CMK (cell line): Measurements from ENCODE around the gene RBAK.
"Not testable (repeated sequence)": the region's sequence is repeated elsewhere in the genome, so short reads cannot be mapped to it uniquely, and the experiment has no call there.

Source experiments
- DNase-seq: peaks from one replicate; pipeline ENCODE4 v3.0.0-alpha.2; 2010; ENCODE audit warnings: low read depth

The RBAK gene

GRCh38 chr7:5045558-5046396 is at the start of gene RBAK:
Gene RBAK, plus strand, starts transcription at chr7:5045860. Its CDS starts 2,217 bp downstream, at chr7:5048077.
- DNase-seq: peak; percentile 92

GRCh38 chr7:4996696-4997222 is 48.9 kb upstream of the RBAK start:
- no peak for DNase-seq

GRCh38 chr7:4998244-4998643 is 47.4 kb upstream of the RBAK start:
- no peak for DNase-seq

- no peak for DNase-seq
These were observed 46.8 kb upstream of the RBAK start for GRCh38 chr7:4998910-4999309.

- no peak for DNase-seq
These were observed 46.2 kb upstream of the RBAK start for GRCh38 chr7:4999369-4999950.

GRCh38 chr7:5001003-5001402 is 44.7 kb upstream of the RBAK start:
- no peak for DNase-seq

- DNase-seq: no peak
These were observed 43.7 kb upstream of the RBAK start for GRCh38 chr7:5001911-5002310.

- DNase-seq: no peak
These were observed 40.6 kb upstream of the RBAK start for GRCh38 chr7:5005066-5005465.

- no peak for DNase-seq
These were observed 32.7 kb upstream of the RBAK start for GRCh38 chr7:5012985-5013384.

GRCh38 chr7:5015936-5016335 is 29.7 kb upstream of the RBAK start:
- DNase-seq: not testable (repeated sequence)

- DNase-seq: not testable (repeated sequence)
These were observed 28.0 kb upstream of the RBAK start for GRCh38 chr7:5017626-5018025.

- DNase-seq: no peak
These were observed 25.6 kb upstream of the RBAK start for GRCh38 chr7:5020098-5020497.

GRCh38 chr7:5020976-5021550 is 24.6 kb upstream of the RBAK start:
- not testable (repeated sequence) for DNase-seq

- DNase-seq: not testable (repeated sequence)
These were observed 22.0 kb upstream of the RBAK start for GRCh38 chr7:5023626-5024025.

GRCh38 chr7:5027796-5028410 is 17.8 kb upstream of the RBAK start:
- DNase-seq: not testable (repeated sequence)

GRCh38 chr7:5033186-5033585 is 12.5 kb upstream of the RBAK start:
- DNase-seq: not testable (repeated sequence)

GRCh38 chr7:5035276-5035675 is 10.4 kb upstream of the RBAK start:
- DNase-seq: no peak

GRCh38 chr7:5036446-5036845 is 9.2 kb upstream of the RBAK start:
- no peak for DNase-seq

- no peak for DNase-seq
These were observed 4.6 kb upstream of the RBAK start for GRCh38 chr7:5041047-5041446.

- no peak for DNase-seq
These were observed 2.0 kb upstream of the RBAK start for GRCh38 chr7:5043661-5044060.

GRCh38 chr7:5046397-5046732 is 705 bp downstream of the RBAK start:
- not testable (repeated sequence) for DNase-seq

GRCh38 chr7:5047127-5047526 is 1.5 kb downstream of the RBAK start:
- DNase-seq: not testable (repeated sequence)

- DNase-seq: no peak
These were observed 5.0 kb downstream of the RBAK start for GRCh38 chr7:5050676-5051075.
